ENCODE results near the gene ATF6B. TPM values are rescaled to one million over a fixed set of nuclear protein-coding genes. Genes with fewer than 3 reads are reported as not detected.
"Not testable (repeated sequence)": the region's sequence is repeated elsewhere in the genome, so short reads cannot be mapped to it uniquely, and the experiment has no call there.

ATF6B gene
- total and polyA plus RNA-seq, 5 donors from 2014 or later = 20.0 to 117 (median 25.9) TPM

DNA sequence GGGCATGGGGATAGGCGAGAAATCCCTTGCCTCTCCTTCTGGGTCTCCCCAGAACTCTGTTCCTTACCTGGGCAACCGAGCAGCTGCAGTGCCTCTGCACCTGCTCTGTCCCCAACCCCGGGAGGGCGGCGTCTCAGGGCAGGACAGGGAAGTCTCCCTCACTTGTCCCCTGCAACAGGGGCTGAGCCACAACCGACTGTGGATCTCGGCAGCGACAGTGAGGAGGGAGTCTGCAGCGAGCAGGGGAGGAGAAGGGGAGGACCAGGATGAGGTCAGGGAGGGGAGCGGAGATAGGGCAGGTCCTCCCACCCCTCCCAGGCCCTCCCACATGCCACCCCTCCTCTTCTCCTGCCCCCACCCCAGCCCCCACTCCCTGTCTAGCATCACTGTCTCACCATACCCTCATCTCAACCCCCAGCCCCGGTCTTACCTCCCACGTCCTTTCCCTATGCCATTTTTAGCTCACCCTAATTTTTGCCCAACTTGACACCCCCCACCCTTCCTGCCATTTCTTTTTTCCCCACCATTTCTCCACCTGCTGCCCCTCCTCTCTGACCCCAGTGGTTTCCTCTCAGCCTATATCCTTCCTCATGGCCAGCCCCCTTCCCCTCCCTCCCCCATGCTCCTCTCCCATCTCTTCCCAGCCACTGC lies 18.8 kb downstream of the ATF6B start, which contains the start of gene TNXB:
TNXB (minus strand) TSS at position 225 of the 651 bp plus-strand sequence. CDS start 11,140 bp downstream, outside the sequence.
- H3K27ac ChIP-seq (ENCODE audit: insufficient read depth, low read length, poor library complexity, severe bottlenecking) = no peak within 1 kb of the TSS
- H3K4me1 ChIP-seq (ENCODE audit: control insufficient read depth, insufficient read depth, low read length, poor library complexity, severe bottlenecking) = peaks cover 5% of the 10 kb centered on the region
- H3K4me1 Mint-ChIP-seq = peaks cover 0 to 24% (median 3%) of the 10 kb centered on the region in 4 donors
- H3K27me3 ChIP-seq (ENCODE audit: control insufficient read depth, insufficient read depth, low read length) = peaks cover 4% of the 10 kb centered on the region
- no peaks in the 10 kb centered on the region for H3K36me3 ChIP-seq (ENCODE audit: control insufficient read depth, insufficient read depth, low read length)
- ATAC-seq (ENCODE audit: low read depth in 2 of 2) (no peak), DNase-seq (no peak)
- H3K36me3 Mint-ChIP-seq = peaks cover 3% of the 10 kb centered on the region
- H3K4me3 Mint-ChIP-seq = no peak within 1 kb of the TSS
- H3K27me3 Mint-ChIP-seq = peaks cover 14% of the 10 kb centered on the region
- no peak within 1 kb of the TSS for H3K4me3 ChIP-seq (ENCODE audit: low read depth, low read length)
- no peaks in the 10 kb centered on the region for H3K9me3 ChIP-seq (ENCODE audit: control insufficient read depth in 2 of 2, low read length in 2 of 2)
- H3K9me3 Mint-ChIP-seq = peaks cover 0 to 1% (median 0%) of the 10 kb centered on the region in 7 donors
- peak within 1 kb of the TSS in 2 of 3 donors; percentile 45 to 91 for H3K27ac Mint-ChIP-seq

DNA sequence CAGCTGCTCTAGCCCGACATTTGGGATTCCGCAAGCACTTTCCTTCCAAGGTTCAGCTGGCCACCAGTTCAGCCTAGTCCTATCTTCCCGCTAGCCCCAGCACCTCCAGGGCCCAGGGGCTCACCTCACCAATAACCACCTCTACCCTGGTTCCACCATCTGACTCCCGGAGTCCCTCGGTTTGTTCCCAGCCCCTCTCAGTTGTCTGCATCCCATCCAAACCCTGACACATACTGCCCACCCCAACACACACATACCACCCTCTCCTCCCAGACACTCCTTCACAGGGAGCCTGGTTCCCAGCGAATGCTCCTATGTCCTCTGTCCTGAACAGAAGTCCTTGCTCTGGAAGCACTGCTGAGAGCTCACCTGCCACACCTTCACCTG lies 19.3 kb downstream of the ATF6B start:
- no peaks in the 10 kb centered on the region for H3K9me3 ChIP-seq (ENCODE audit: control insufficient read depth in 2 of 2, low read length in 2 of 2)
- H3K36me3 ChIP-seq (ENCODE audit: control insufficient read depth, insufficient read depth, low read length) = no peaks in the 10 kb centered on the region
- no peak for ATAC-seq (ENCODE audit: low read depth in 2 of 2)
- Mint-ChIP-seq H3K36me3 (peaks cover 3% of the 10 kb centered on the region), H3K4me1 (peaks cover 0 to 24% (median 3%) of the 10 kb centered on the region in 4 donors), H3K9me3 (peaks cover 0 to 1% (median 0%) of the 10 kb centered on the region in 7 donors), H3K27ac (peak overlapping the region in 1 of 3 donors; percentile 91), H3K4me3 (no peak overlapping the region), H3K27me3 (peaks cover 14% of the 10 kb centered on the region)
- peaks cover 5% of the 10 kb centered on the region for H3K4me1 ChIP-seq (ENCODE audit: control insufficient read depth, insufficient read depth, low read length, poor library complexity, severe bottlenecking)
- H3K27me3 ChIP-seq (ENCODE audit: control insufficient read depth, insufficient read depth, low read length) = peaks cover 4% of the 10 kb centered on the region
- H3K27ac ChIP-seq (ENCODE audit: insufficient read depth, low read length, poor library complexity, severe bottlenecking) = no peak overlapping the region
- no peak for DNase-seq
- H3K4me3 ChIP-seq (ENCODE audit: low read depth, low read length) = no peak overlapping the region

DNA sequence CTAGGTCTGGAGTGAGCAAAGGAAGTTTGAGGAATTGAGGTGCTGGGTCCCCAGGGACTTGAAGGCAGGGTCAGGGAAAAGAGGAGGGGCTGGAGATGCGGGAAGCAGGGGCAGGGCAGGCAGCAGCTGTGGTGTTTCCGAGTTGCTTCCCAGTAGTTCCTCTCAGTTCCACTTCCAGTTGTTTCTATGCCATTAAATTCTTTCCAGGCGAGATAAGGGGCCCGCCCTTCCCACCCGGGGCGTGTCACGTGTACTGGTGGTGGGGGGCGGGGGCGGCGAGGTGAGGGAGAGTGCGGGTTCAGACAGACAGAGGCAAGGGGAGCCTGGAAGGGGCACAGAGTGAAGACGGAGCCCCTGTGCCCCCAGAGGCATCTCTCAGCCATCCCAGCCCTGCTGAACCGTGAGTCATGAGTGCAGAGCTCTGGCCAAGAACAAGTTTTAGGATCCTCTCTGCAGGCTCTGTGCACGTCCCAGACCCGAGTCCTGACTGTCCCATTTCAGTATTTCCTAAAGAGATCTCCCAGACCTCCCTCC lies 19.9 kb downstream of the ATF6B start:
- Mint-ChIP-seq H3K27me3 (peaks cover 14% of the 10 kb centered on the region), H3K4me1 (peaks cover 0 to 24% (median 1%) of the 10 kb centered on the region in 4 donors), H3K36me3 (peaks cover 2% of the 10 kb centered on the region), H3K4me3 (no peak overlapping the region), H3K9me3 (peaks cover 0 to 1% (median 0%) of the 10 kb centered on the region in 7 donors), H3K27ac (peak overlapping the region in 1 of 3 donors; percentile 91)
- Histone ChIP-seq H3K36me3 (ENCODE audit: control insufficient read depth, insufficient read depth, low read length) (no peaks in the 10 kb centered on the region), H3K4me3 (ENCODE audit: low read depth, low read length) (no peak overlapping the region), H3K27ac (ENCODE audit: insufficient read depth, low read length, poor library complexity, severe bottlenecking) (no peak overlapping the region), H3K27me3 (ENCODE audit: control insufficient read depth, insufficient read depth, low read length) (peaks cover 4% of the 10 kb centered on the region), H3K9me3 (ENCODE audit: control insufficient read depth in 2 of 2, low read length in 2 of 2) (no peaks in the 10 kb centered on the region), H3K4me1 (ENCODE audit: control insufficient read depth, insufficient read depth, low read length, poor library complexity, severe bottlenecking) (peaks cover 5% of the 10 kb centered on the region)
- no peak for ATAC-seq (ENCODE audit: low read depth in 2 of 2)
- DNase-seq = no peak

GRCh38 chr6:32107406-32107805 lies 20.6 kb downstream of the ATF6B start:
- Histone ChIP-seq H3K27me3 (ENCODE audit: control insufficient read depth, insufficient read depth, low read length) (peaks cover 4% of the 10 kb centered on the region), H3K36me3 (ENCODE audit: control insufficient read depth, insufficient read depth, low read length) (no peaks in the 10 kb centered on the region), H3K4me1 (ENCODE audit: control insufficient read depth, insufficient read depth, low read length, poor library complexity, severe bottlenecking) (peaks cover 5% of the 10 kb centered on the region), H3K27ac (ENCODE audit: insufficient read depth, low read length, poor library complexity, severe bottlenecking) (no peak overlapping the region), H3K4me3 (ENCODE audit: low read depth, low read length) (no peak overlapping the region), H3K9me3 (ENCODE audit: control insufficient read depth in 2 of 2, low read length in 2 of 2) (no peaks in the 10 kb centered on the region)
- DNase-seq (no peak), ATAC-seq (ENCODE audit: low read depth in 2 of 2) (no peak)
- Mint-ChIP-seq H3K4me1 (peaks cover 0 to 21% (median 0%) of the 10 kb centered on the region in 4 donors), H3K27ac (peak overlapping the region in 1 of 3 donors; percentile 78), H3K36me3 (no peaks in the 10 kb centered on the region), H3K27me3 (peaks cover 14% of the 10 kb centered on the region), H3K9me3 (peaks cover 0 to 1% (median 0%) of the 10 kb centered on the region in 7 donors), H3K4me3 (no peak overlapping the region)

DNA sequence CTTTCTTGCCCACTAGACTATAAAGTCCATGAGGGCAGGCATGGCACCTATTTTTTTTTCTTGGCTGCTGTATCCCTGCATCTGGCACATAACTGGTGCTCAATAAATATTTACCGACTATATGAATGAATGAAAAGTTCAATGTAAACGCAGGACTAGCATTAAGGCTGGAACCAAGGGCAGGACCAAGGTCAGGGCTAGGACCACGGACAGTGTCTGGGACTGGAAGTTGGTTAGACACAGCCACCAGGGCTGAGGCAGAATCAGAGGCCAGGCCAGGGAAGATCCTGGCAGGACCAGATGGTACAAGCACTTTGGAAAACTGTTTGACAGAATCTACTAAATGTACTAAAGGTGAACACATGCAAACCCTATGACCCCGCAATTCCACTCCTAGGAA lies 22.6 kb downstream of the ATF6B start:
- H3K4me1 ChIP-seq (ENCODE audit: control insufficient read depth, insufficient read depth, low read length, poor library complexity, severe bottlenecking) = peaks cover 5% of the 10 kb centered on the region
- no peak overlapping the region for H3K4me3 ChIP-seq (ENCODE audit: low read depth, low read length)
- no peaks in the 10 kb centered on the region for H3K36me3 ChIP-seq (ENCODE audit: control insufficient read depth, insufficient read depth, low read length)
- H3K27ac Mint-ChIP-seq = no peak overlapping the region
- H3K36me3 Mint-ChIP-seq = no peaks in the 10 kb centered on the region
- H3K27me3 ChIP-seq (ENCODE audit: control insufficient read depth, insufficient read depth, low read length) = peaks cover 4% of the 10 kb centered on the region
- ATAC-seq (ENCODE audit: low read depth in 2 of 2) = no peak
- no peak for DNase-seq
- no peak overlapping the region for H3K4me3 Mint-ChIP-seq
- peaks cover 17% of the 10 kb centered on the region for H3K27me3 Mint-ChIP-seq
- no peaks in the 10 kb centered on the region for H3K9me3 ChIP-seq (ENCODE audit: control insufficient read depth in 2 of 2, low read length in 2 of 2)
- H3K27ac ChIP-seq (ENCODE audit: insufficient read depth, low read length, poor library complexity, severe bottlenecking) = no peak overlapping the region
- H3K9me3 Mint-ChIP-seq = peaks cover 0 to 1% (median 0%) of the 10 kb centered on the region in 7 donors
- peaks cover 0 to 21% (median 0%) of the 10 kb centered on the region in 4 donors for H3K4me1 Mint-ChIP-seq

DNA sequence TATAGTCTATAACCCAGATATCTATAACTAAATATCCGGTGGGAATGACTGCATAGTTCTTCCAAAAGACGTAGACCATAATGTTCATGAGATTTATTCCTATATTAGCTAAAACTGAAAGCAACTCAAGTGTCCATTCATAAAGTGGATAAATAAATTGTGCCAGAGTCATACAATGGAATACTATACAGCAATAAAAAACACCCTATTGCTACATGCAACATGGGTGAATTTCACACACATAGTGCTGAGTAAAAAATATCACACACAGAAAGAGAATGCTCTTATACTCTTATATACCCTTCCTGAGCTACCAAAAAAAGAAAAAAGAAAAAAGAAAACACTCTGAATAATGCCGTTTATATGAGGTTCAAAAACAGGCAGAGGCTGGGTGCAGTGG lies 25.8 kb downstream of the ATF6B start:
- peaks cover 24% of the 10 kb centered on the region for H3K27me3 Mint-ChIP-seq
- Histone ChIP-seq H3K4me1 (ENCODE audit: control insufficient read depth, insufficient read depth, low read length, poor library complexity, severe bottlenecking) (no peaks in the 10 kb centered on the region), H3K4me3 (ENCODE audit: low read depth, low read length) (no peak overlapping the region), H3K27me3 (ENCODE audit: control insufficient read depth, insufficient read depth, low read length) (peaks cover 10% of the 10 kb centered on the region), H3K36me3 (ENCODE audit: control insufficient read depth, insufficient read depth, low read length) (no peaks in the 10 kb centered on the region), H3K27ac (ENCODE audit: insufficient read depth, low read length, poor library complexity, severe bottlenecking) (no peak overlapping the region), H3K9me3 (ENCODE audit: control insufficient read depth in 2 of 2, low read length in 2 of 2) (no peaks in the 10 kb centered on the region)
- ATAC-seq (ENCODE audit: low read depth in 2 of 2) (no peak), DNase-seq (no peak)
- no peaks in the 10 kb centered on the region for H3K36me3 Mint-ChIP-seq
- no peaks in the 10 kb centered on the region for H3K9me3 Mint-ChIP-seq
- no peak overlapping the region for H3K27ac Mint-ChIP-seq
- no peak overlapping the region for H3K4me3 Mint-ChIP-seq
- H3K4me1 Mint-ChIP-seq = no peaks in the 10 kb centered on the region

GRCh38 chr6:32100251-32100650 lies 27.8 kb downstream of the ATF6B start:
- H3K36me3 Mint-ChIP-seq; H3K4me1 Mint-ChIP-seq; H3K4me3 ChIP-seq (ENCODE audit: low read depth, low read length); ATAC-seq (ENCODE audit: low read depth in 2 of 2); H3K27ac Mint-ChIP-seq; H3K27me3 ChIP-seq (ENCODE audit: control insufficient read depth, insufficient read depth, low read length); H3K9me3 ChIP-seq (ENCODE audit: control insufficient read depth in 2 of 2, low read length in 2 of 2); H3K36me3 ChIP-seq (ENCODE audit: control insufficient read depth, insufficient read depth, low read length); H3K9me3 Mint-ChIP-seq; H3K4me3 Mint-ChIP-seq; H3K27ac ChIP-seq (ENCODE audit: insufficient read depth, low read length, poor library complexity, severe bottlenecking); DNase-seq; H3K4me1 ChIP-seq (ENCODE audit: control insufficient read depth, insufficient read depth, low read length, poor library complexity, severe bottlenecking): not testable (repeated sequence)
- peaks cover 23% of the 10 kb centered on the region for H3K27me3 Mint-ChIP-seq

- peaks cover 3% of the 10 kb centered on the region for H3K36me3 Mint-ChIP-seq
- Histone ChIP-seq H3K27me3 (ENCODE audit: control insufficient read depth, insufficient read depth, low read length) (peaks cover 16% of the 10 kb centered on the region), H3K27ac (ENCODE audit: insufficient read depth, low read length, poor library complexity, severe bottlenecking) (no peak overlapping the region), H3K4me1 (ENCODE audit: control insufficient read depth, insufficient read depth, low read length, poor library complexity, severe bottlenecking) (no peaks in the 10 kb centered on the region), H3K9me3 (ENCODE audit: control insufficient read depth in 2 of 2, low read length in 2 of 2) (no peaks in the 10 kb centered on the region), H3K4me3 (ENCODE audit: low read depth, low read length) (no peak overlapping the region), H3K36me3 (ENCODE audit: control insufficient read depth, insufficient read depth, low read length) (no peaks in the 10 kb centered on the region)
- no peak overlapping the region for H3K4me3 Mint-ChIP-seq
- H3K9me3 Mint-ChIP-seq = no peaks in the 10 kb centered on the region
- H3K27ac Mint-ChIP-seq = no peak overlapping the region
- H3K27me3 Mint-ChIP-seq = peaks cover 35% of the 10 kb centered on the region
- DNase-seq (no peak), ATAC-seq (ENCODE audit: low read depth in 2 of 2) (no peak)
- H3K4me1 Mint-ChIP-seq = peaks cover 0 to 9% (median 0%) of the 10 kb centered on the region in 4 donors
Measured at GRCh38 chr6:32097364-32097763, 30.7 kb downstream of the ATF6B start.
